ENCODE results near the gene ZNF260. TPM values are rescaled to one million over a fixed set of nuclear protein-coding genes. Genes with fewer than 3 reads are reported as not detected.

Gene ZNF260
- 4.9 to 12.9 TPM (median 5.8 TPM) in 5 replicates for total RNA-seq (2022; extraction: Qiagen RNA extraction)

DNA sequence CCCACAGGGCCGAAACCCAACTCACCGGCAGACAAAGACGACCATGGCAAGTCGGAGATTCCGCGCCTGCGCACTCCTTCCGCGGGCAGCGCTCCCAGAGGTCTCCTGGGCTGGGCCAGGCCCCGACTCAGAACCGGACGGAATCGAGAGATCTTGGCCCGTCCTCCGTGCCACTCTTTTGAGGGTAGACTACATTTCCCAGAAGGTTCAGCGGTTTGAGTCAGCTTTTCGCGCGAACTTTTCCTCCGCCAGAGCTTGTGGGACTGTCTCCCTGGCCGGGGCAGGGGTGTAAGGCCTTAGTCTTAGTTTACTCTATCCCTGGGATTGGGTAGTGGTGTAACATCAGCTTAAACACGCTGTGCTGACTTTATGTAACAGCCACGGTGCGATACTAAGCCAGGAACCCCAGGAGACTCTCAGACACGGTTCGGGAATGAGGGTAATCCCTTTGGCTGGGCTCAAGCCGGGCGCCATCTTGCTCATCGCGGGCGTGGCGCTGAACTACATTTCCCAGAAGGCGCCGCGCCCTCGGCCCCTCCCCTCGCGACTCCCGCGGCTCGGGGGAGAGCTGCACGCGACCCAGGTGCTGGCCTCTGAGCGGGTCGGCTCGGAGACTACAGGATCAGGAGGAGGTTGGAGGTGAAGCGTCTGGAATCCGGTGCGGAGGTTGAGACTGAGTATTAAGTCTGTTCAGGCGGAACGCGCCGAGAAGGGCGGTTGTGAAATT is at the start of gene ZNF260:
TSS of gene ZNF260 (minus strand) at position 78 of the 727 bp plus-strand sequence. CDS start 13,033 bp downstream, outside the sequence.

DNA sequence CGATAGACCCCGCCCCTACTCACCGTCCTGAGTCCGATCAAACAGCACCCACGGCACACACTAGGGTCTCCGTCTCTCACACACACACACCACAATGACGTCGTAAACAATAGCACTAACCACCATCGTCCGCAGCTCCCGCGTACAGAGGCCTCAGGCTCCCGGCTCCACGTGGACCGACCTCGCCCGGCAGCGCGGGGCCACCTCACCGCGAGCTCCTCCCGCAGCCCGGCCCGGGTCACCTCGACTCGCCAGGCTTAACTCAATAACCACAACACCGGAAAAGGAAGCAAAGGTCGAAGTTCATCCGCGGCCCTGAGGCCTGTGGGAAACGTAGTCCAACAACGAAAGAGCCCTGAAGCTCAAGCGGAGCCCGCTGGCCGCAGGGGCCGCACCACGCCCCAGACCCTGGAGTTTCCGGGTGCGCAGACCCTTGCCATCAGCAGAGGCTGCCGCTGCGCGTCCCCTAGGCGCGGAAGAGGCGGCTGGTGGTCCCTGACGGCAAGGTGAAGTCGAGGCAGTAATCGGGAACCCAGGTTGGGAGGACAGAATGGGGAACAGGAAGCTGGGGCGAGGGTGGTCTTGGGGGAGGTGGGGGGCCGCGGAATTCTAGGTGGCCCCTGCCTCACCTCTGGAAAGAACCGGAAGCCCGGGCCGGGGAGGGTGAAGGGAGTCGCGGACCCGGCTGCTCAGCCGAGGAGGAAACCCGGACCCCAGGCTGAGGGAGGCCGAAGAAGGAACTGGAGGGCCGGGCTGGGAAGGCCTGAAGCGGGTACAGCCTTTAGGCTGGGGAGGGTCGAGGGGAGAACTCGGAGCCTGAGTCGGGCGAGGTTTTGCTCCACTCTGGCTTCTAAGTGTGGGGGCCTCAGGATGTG is 45.2 kb upstream of the ZNF260 start, which contains the start of gene ZNF529:
TSS of gene ZNF529 (minus strand) at position 273 of the 875 bp plus-strand sequence. CDS start 946 bp downstream, outside the sequence.

DNA sequence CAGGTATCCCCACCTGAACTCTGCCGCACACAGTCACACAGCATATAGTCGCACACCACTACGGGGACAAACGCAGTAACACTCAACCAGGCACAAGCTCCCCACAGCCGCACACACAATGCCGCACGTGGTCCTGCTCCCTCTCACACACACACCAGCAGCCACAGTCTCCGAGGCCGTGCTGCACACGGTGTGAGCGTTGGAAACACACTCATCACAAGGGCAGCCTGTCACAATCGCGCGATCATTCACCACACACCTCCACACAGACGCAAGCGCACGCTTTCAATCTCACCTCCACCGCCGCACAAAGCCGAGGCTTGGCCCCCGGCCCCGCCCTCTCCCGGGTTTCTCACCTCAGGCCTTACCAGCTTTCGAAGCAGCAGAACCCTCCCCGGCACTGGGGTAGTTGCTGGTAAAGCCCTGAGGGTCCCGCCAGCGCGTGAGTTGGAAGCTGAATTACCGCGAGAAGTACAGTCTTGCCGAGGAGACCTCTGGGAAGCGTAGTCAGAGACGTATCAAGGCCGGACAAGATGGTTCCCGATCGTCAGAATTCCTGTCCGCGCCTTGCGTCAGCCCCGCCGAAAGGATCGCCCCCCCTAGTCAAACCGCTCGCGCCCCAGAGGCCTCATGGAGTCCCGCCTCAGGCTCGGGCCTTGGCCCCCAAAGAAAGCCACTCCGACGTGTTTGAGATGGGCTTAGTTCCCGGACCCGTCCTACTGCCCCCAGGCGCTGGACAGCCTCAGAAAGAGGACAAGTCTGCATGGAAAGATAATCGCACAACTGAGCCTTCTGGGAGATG is 38.8 kb downstream of the ZNF260 start, which contains the start of gene ZNF566:
TSS of gene ZNF566 (minus strand) at position 444 of the 802 bp plus-strand sequence. CDS start 13,004 bp downstream, outside the sequence.

Other genes with a start within 250 kb of the ZNF260 start
- gene ZFP14, start 149.1 kb downstream of the ZNF260 start, total RNA-seq (2022; extraction: Qiagen RNA extraction): 1.1 to 2.4 TPM (median 2.2 TPM) in 5 replicates
- gene ZFP82, start 109.6 kb downstream of the ZNF260 start, total RNA-seq (2022; extraction: Qiagen RNA extraction): 1.5 to 2.1 TPM (median 1.8 TPM) in 5 replicates
- gene ZNF566, start 38.7 kb downstream of the ZNF260 start, total RNA-seq (2022; extraction: Qiagen RNA extraction): 7.9 to 10.3 TPM (median 9.6 TPM) in 5 replicates
- gene ZNF529, start 45.0 kb upstream of the ZNF260 start, total RNA-seq (2022; extraction: Qiagen RNA extraction): 2.1 to 3.4 TPM (median 2.7 TPM) in 5 replicates
- 0.06 to 0.29 TPM (median 0.07 TPM) in 3 of 5 replicates, not detected in the others for gene ZNF382, start 77.0 kb upstream of the ZNF260 start, total RNA-seq (2022; extraction: Qiagen RNA extraction)
- 7.1 to 10.9 TPM (median 7.7 TPM) in 5 replicates for gene ZNF461, start 138.6 kb upstream of the ZNF260 start, total RNA-seq (2022; extraction: Qiagen RNA extraction)
- 7.7 to 10.3 TPM (median 8.0 TPM) in 5 replicates for gene ZNF567, start 159.3 kb upstream of the ZNF260 start, total RNA-seq (2022; extraction: Qiagen RNA extraction)
- 0.32 to 0.74 TPM (median 0.48 TPM) in 5 replicates for gene ZNF850, start 244.5 kb upstream of the ZNF260 start, total RNA-seq (2022; extraction: Qiagen RNA extraction)

Data from A549 treated with Hydrocortisone at 1 μM for 4 hours (cell line).